Measurements from ENCODE around the gene PSMC1. TPM values are rescaled to one million over a fixed set of nuclear protein-coding genes. Genes with fewer than 3 reads are reported as not detected.
A peak's percentile ranks its signal among the peaks of the same experiment; 100 is the strongest.

Gene PSMC1
- total and polyA plus RNA-seq, 10 of the 15 experiments (the other 5 are each of a cell fraction or from before 2014, with no cell fraction given): 97.4 to 286 (median 209) TPM

DNA sequence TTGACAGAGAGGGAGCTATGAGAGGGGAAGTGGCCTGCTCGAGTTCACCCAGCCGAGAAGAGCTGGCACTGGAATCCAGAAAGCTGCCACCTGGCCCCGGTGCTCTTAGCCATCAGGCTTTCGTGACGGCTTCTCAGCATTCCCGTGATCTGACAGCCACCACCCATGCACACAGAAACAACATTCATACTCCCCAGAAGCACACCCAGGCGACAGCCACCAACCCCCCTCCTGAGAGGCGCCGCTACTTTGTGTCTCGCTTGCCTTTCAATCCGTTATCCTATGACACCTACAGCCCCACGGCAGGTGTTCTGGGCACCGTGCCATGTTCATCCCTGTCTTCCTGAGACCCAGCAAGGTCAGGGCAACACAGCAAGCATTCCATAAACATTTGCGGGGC is 31.4 kb downstream of the PSMC1 start:
- RAD21 ChIA-PET (ENCODE audit: unreplicated experiment): no interaction called here
- TSS peak; percentile 33 for BruUV-seq (replicated peaks)
- POLR2A ChIA-PET: no interaction called here

More for the DNA sequence above, 31.4 kb downstream of the PSMC1 start:
- TF ChIP-seq SREBF2 (IDR thresholded peaks at IDR 0.05; ENCODE audit: low read length) (no peak), ASH2L (IDR thresholded peaks at IDR 0.05; ENCODE audit: borderline replicate concordance, low read depth) (no peak), BACH1 (IDR thresholded peaks at IDR 0.05; ENCODE audit: borderline replicate concordance) (no peak), MTA3 (IDR thresholded peaks at IDR 0.05; ENCODE audit: borderline replicate concordance, low read length) (no peak), POLR2AphosphoS5 (IDR thresholded peaks at IDR 0.05; ENCODE audit: low read length) (no peak), JUND (IDR thresholded peaks at IDR 0.05; ENCODE audit: low read depth, low read length) (no peak), EZH2 (IDR thresholded peaks at IDR 0.05; ENCODE audit: borderline replicate concordance, control insufficient read depth, low read depth, low read length) (no peak), SIN3A (IDR thresholded peaks at IDR 0.05; ENCODE audit: low read depth, low read length) (no peak), PAX5 (IDR thresholded peaks at IDR 0.05; ENCODE audit: borderline replicate concordance, low read depth, low read length) (no peak), EGR1 (IDR thresholded peaks at IDR 0.05; ENCODE audit: borderline replicate concordance in 1 of 2, low read depth in 2 of 2, low read length in 2 of 2) (no peak), ATF2 (IDR thresholded peaks at IDR 0.05; ENCODE audit: low read length) (no peak), STAT3 (IDR thresholded peaks at IDR 0.05; ENCODE audit: low read depth, low read length) (no peak)
- TF ChIP-seq, protein P1, sequence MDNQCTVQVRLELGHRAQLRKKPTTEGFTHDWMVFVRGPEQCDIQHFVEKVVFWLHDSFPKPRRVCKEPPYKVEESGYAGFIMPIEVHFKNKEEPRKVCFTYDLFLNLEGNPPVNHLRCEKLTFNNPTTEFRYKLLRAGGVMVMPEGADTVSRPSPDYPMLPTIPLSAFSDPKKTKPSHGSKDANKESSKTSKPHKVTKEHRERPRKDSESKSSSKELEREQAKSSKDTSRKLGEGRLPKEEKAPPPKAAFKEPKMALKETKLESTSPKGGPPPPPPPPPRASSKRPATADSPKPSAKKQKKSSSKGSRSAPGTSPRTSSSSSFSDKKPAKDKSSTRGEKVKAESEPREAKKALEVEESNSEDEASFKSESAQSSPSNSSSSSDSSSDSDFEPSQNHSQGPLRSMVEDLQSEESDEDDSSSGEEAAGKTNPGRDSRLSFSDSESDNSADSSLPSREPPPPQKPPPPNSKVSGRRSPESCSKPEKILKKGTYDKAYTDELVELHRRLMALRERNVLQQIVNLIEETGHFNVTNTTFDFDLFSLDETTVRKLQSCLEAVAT (IDR thresholded peaks at IDR 0.05): no peak
- Histone ChIP-seq H3K9me3 (replicated peaks; ENCODE audit: control insufficient read depth, insufficient read depth, low read length) (no peaks in the 10 kb centered on the region), H2AFZ (ENCODE audit: control insufficient read depth, low read depth, low read length) (no peak overlapping the region), H3K9ac (ENCODE audit: control insufficient read depth, insufficient read depth, low read length) (no peak overlapping the region), H3K4me2 (ENCODE audit: control insufficient read depth, insufficient read depth) (no peak overlapping the region), H3K79me2 (ENCODE audit: control insufficient read depth, insufficient read depth, low read length) (no peaks in the 10 kb centered on the region), H3K36me3 (ENCODE audit: control insufficient read depth in 2 of 2, insufficient read depth in 2 of 2, low read length in 1 of 2) (peaks cover 18 to 34% of the 10 kb centered on the region in 2 experiments), H3K27ac (ENCODE audit: control insufficient read depth, insufficient read depth) (no peak overlapping the region), H3K4me3 (no peak overlapping the region), H3K4me1 (ENCODE audit: control insufficient read depth, insufficient read depth, low read length) (no peaks in the 10 kb centered on the region), H3K27me3 (replicated peaks in 1 of 2; ENCODE audit: control insufficient read depth in 2 of 2, insufficient read depth in 2 of 2, low read length in 1 of 2) (no peaks in the 10 kb centered on the region), H4K20me1 (ENCODE audit: control insufficient read depth, insufficient read depth) (no peaks in the 10 kb centered on the region; the same call in 1 of the 2 replicates)
- intact Hi-C loops (cut with micrococcal nuclease; ENCODE audit: unreplicated experiment): loop anchor here (2.0 kb wide), 1 partner anchor 409 kb away; no protein-coding TSS in a partner anchor
- in situ Hi-C loops (cut with MboI): no loop called here
- ATAC-seq (no peak), DNase-seq (ENCODE audit: low read depth, low spot score) (no peak), FAIRE-seq (no peak)
- ChIA-PET SMC1A (ENCODE audit: uncharacterized antibody, unreplicated experiment) (interaction anchor here (0.6 kb wide), 1 partner anchor 13 kb away, joined by 3 read pairs; no protein-coding TSS in a partner anchor), CTCF (no interaction called here)
- 94% methylated on average over 14 of the region's 14 CpGs for WGBS (ENCODE audit: insufficient coverage, insufficient replicate concordance, low lambda C conversion rate, missing lambda C conversion rate)
